Measurements from ENCODE around the gene YWHAG.
"Not testable (repeated sequence)": the region's sequence is repeated elsewhere in the genome, so short reads cannot be mapped to it uniquely, and the experiment has no call there.

The YWHAG gene

DNA sequence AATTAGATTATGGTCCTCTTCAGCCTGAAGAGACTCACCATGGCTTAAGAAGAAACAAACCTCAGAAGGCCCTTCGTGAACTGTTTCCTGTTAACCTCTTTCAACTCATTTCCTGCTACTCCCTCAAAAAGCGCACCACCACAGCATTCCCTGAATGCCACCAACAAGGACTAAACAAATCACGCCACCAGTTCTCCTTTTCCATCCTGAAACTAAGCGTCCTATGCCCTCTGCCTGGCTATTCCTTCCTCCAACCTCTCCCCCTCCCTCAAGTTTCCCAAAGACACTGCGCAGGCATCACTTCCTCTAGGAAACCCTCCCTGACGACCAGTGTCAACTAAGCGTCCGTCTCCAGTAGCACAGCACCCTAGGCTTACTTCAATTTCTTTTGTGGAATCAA, 12.0 kb downstream of the YWHAG start:
- Histone ChIP-seq H3K27me3 (ENCODE audit: control insufficient read depth, insufficient read depth, low read length) (no peaks in the 10 kb centered on the region), H3K4me1 (ENCODE audit: control insufficient read depth, insufficient read depth, low read length) (no peaks in the 10 kb centered on the region), H3K27ac (ENCODE audit: low read depth, low read length) (no peak overlapping the region), H3K9me3 (ENCODE audit: control insufficient read depth, insufficient read depth, low read depth, low read length) (peaks cover 5% of the 10 kb centered on the region; the same call in 1 of the 2 replicates), H3K36me3 (ENCODE audit: control insufficient read depth, insufficient read depth, low read length) (peaks cover 85% of the 10 kb centered on the region), H3K4me3 (ENCODE audit: low read depth, low read length) (no peak overlapping the region), H3K9ac (ENCODE audit: low read length) (no peak overlapping the region)

- Histone ChIP-seq H3K27ac (ENCODE audit: low read depth, low read length) (no peak overlapping the region), H3K4me1 (ENCODE audit: control insufficient read depth, insufficient read depth, low read length) (no peaks in the 10 kb centered on the region)
Observed at GRCh38 chr7:76346097-76346496, 12.7 kb downstream of the YWHAG start.

GRCh38 chr7:76343931-76344321, 14.9 kb downstream of the YWHAG start:
- Histone ChIP-seq H3K27me3 (ENCODE audit: control insufficient read depth, insufficient read depth, low read length) (no peaks in the 10 kb centered on the region), H3K9ac (ENCODE audit: low read length) (no peak overlapping the region), H3K4me3 (ENCODE audit: low read depth, low read length) (no peak overlapping the region), H3K9me3 (ENCODE audit: control insufficient read depth, insufficient read depth, low read depth, low read length) (no peaks in the 10 kb centered on the region), H3K27ac (ENCODE audit: low read depth, low read length) (no peak overlapping the region), H3K4me1 (ENCODE audit: control insufficient read depth, insufficient read depth, low read length) (0 out of 2 replicates have a peak, but pooled peaks cover under 1% of the 10 kb centered on the region), H3K36me3 (ENCODE audit: control insufficient read depth, insufficient read depth, low read length) (peaks cover 79% of the 10 kb centered on the region)

More at GRCh38 chr7:76346097-76346496, 12.7 kb downstream of the YWHAG start:
- Histone ChIP-seq H3K9ac (ENCODE audit: low read length) (no peak overlapping the region), H3K27me3 (ENCODE audit: control insufficient read depth, insufficient read depth, low read length) (no peaks in the 10 kb centered on the region), H3K4me3 (ENCODE audit: low read depth, low read length) (no peak overlapping the region), H3K9me3 (ENCODE audit: control insufficient read depth, insufficient read depth, low read depth, low read length) (no peaks in the 10 kb centered on the region), H3K36me3 (ENCODE audit: control insufficient read depth, insufficient read depth, low read length) (peaks cover 83% of the 10 kb centered on the region)

DNA sequence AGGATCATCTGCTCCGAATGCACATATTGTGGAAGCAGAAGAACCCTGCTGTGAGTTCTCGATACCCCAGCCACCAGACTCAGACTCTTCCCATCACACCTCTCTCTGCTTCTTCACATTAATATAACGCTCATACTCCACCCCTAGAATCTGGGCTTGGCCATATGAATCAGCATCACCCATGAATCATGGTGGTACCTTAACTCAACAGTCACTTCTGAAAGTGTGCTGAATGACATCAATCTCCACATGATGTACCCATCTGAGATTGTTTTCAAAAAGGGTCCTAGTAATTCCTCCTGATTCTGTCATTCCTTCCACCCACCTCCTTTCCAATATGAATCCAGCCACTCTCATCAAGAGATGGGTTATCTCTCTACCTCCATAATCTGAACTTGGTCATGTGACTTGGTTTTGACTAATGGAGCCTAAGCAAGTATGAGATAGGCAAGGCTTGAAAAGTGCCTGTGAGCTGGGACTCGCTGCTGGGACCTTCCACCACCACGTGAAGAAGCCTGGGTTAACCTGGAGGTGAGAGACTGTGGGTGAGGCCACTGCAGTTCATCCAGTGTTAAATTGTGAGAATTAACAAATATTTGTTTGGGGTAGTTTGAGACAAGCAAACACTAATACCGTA, 15.4 kb downstream of the YWHAG start:
- Histone ChIP-seq H3K27ac (ENCODE audit: low read depth, low read length) (no peak overlapping the region), H3K27me3 (ENCODE audit: control insufficient read depth, insufficient read depth, low read length) (no peaks in the 10 kb centered on the region), H3K36me3 (ENCODE audit: control insufficient read depth, insufficient read depth, low read length) (peaks cover 83% of the 10 kb centered on the region), H3K9me3 (ENCODE audit: control insufficient read depth, insufficient read depth, low read depth, low read length) (no peaks in the 10 kb centered on the region), H3K4me1 (ENCODE audit: control insufficient read depth, insufficient read depth, low read length) (peaks cover 6% of the 10 kb centered on the region; the same call in 1 of the 2 replicates), H3K4me3 (ENCODE audit: low read depth, low read length) (no peak overlapping the region), H3K9ac (ENCODE audit: low read length) (no peak overlapping the region)

DNA sequence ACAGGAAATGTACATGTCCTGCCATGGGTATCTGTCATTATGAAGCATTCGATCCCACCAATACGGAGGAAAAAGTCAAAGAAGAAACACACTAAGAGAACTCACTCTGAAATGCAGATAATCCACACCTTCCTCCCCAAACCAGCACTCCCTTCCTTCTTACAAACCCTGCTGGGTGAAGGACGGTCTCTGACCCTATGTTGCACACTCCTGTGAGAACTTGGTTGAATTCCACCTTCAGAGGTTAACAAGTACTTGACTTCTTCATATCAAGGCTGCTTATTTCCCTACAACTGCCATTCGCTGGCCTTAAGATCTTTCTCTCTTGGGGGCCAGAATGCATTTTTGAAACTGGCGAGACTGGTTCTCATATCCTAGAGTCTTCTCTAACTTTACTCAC, 16.6 kb downstream of the YWHAG start:
- Histone ChIP-seq H3K36me3 (ENCODE audit: control insufficient read depth, insufficient read depth, low read length) (peaks cover 79% of the 10 kb centered on the region), H3K4me1 (ENCODE audit: control insufficient read depth, insufficient read depth, low read length) (peaks cover 6% of the 10 kb centered on the region; the same call in 1 of the 2 replicates), H3K27me3 (ENCODE audit: control insufficient read depth, insufficient read depth, low read length) (no peaks in the 10 kb centered on the region), H3K27ac (ENCODE audit: low read depth, low read length) (no peak overlapping the region), H3K9ac (ENCODE audit: low read length) (no peak overlapping the region), H3K9me3 (ENCODE audit: control insufficient read depth, insufficient read depth, low read depth, low read length) (no peaks in the 10 kb centered on the region), H3K4me3 (ENCODE audit: low read depth, low read length) (no peak overlapping the region)

DNA sequence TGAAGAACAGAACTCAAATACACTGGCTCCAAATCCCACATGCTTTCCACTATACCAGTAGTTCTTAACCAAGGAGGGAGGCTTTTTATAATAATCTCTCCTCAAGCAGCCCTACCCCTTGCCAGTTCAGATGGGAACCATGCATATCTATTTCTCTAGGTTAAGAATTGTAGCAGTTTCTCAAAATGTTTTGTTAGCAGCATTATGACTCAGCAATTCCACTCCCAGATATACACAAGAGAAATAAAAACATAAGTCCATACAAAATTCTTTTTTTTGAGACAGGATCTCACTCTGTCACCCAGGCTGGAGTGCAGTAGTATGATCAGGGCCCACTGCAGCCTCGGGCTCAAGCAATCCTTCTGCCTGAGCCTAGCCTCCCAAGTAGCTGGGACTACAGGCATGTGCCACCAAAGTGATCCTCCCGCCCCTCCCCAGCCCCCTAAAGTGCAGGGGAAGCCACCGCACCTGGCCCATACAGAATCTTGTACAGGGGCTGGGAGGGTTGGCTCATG, 18.1 kb downstream of the YWHAG start:
- Histone ChIP-seq H3K27ac (ENCODE audit: low read depth, low read length) (no peak overlapping the region), H3K9ac (ENCODE audit: low read length) (no peak overlapping the region), H3K9me3 (ENCODE audit: control insufficient read depth, insufficient read depth, low read depth, low read length) (no peaks in the 10 kb centered on the region), H3K27me3 (ENCODE audit: control insufficient read depth, insufficient read depth, low read length) (no peaks in the 10 kb centered on the region), H3K36me3 (ENCODE audit: control insufficient read depth, insufficient read depth, low read length) (peaks cover 74% of the 10 kb centered on the region), H3K4me3 (ENCODE audit: low read depth, low read length) (no peak overlapping the region), H3K4me1 (ENCODE audit: control insufficient read depth, insufficient read depth, low read length) (peaks cover 6% of the 10 kb centered on the region; the same call in 1 of the 2 replicates)

DNA sequence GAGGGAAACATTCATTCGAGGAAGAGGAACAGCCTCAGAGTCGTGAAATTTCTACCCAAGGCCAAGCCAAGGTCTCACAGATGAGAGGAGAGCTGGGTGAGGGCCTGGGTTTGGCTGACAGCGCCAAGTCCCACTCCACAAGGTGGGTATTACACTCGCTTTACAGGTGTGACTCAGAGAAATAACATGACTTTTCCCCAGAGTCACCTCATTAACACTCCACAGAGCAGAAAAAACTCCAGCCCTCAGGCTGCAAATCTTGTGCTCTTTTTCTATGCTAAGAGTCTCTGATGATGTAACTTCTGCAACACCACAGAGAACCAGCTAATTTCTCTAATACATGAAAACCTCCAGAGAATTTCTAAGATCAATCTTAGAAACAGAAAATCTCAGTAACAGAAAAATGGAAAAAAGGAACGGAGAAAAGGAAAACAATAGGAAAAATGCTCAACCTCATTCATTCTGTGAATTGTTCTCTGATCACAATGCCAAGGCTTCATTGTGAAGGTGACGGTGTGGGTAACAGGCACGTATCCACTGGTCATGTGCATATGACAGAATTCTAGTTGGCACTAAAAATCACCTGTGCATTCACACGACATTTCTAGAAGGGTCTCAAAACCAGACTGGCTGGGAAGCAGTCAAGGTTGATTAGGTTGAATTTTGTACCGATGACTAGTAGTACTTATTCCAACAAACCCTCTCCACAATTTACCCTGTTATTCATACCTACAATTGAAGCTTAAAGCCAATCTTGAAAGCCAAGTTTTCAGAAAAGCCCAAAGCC, 20.3 kb downstream of the YWHAG start:
- Histone ChIP-seq H3K9me3 (ENCODE audit: control insufficient read depth, insufficient read depth, low read depth, low read length) (no peaks in the 10 kb centered on the region), H3K27ac (ENCODE audit: low read depth, low read length) (no peak overlapping the region), H3K4me1 (ENCODE audit: control insufficient read depth, insufficient read depth, low read length) (peaks cover 6% of the 10 kb centered on the region; the same call in 1 of the 2 replicates), H3K4me3 (ENCODE audit: low read depth, low read length) (no peak overlapping the region), H3K9ac (ENCODE audit: low read length) (no peak overlapping the region), H3K27me3 (ENCODE audit: control insufficient read depth, insufficient read depth, low read length) (no peaks in the 10 kb centered on the region), H3K36me3 (ENCODE audit: control insufficient read depth, insufficient read depth, low read length) (peaks cover 58% of the 10 kb centered on the region)

DNA sequence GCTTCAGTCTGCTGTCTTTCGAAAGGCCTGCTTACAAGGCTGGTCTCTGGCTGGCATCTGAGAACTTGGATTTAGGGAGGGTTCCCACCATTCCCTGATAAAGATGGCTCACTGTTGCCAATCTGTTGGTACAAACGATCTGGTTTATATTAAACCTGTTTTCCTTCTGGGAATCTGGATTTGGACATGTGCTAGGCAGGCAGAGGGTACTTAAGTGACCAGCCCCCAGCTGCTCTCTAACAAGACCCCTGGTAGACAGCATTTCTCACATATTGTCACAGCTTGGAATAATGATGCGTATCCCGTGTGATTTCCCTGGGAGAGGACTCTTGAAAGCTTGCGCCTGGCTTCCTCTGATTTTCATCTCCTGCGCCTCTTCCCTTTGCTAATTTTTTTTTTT, 21.6 kb downstream of the YWHAG start:
- H3K4me1 ChIP-seq (ENCODE audit: control insufficient read depth, insufficient read depth, low read length): peaks cover 6% of the 10 kb centered on the region; the same call in 1 of the 2 replicates
- peaks cover 53% of the 10 kb centered on the region for H3K36me3 ChIP-seq (ENCODE audit: control insufficient read depth, insufficient read depth, low read length)
- no peaks in the 10 kb centered on the region for H3K27me3 ChIP-seq (ENCODE audit: control insufficient read depth, insufficient read depth, low read length)
- H3K9me3 ChIP-seq (ENCODE audit: control insufficient read depth, insufficient read depth, low read depth, low read length): no peaks in the 10 kb centered on the region
- H3K4me3 ChIP-seq (ENCODE audit: low read depth, low read length): no peak overlapping the region
- no peak overlapping the region for H3K27ac ChIP-seq (ENCODE audit: low read depth, low read length)
- no peak overlapping the region for H3K9ac ChIP-seq (ENCODE audit: low read length)

- H3K9me3 ChIP-seq (ENCODE audit: control insufficient read depth, insufficient read depth, low read depth, low read length): no peaks in the 10 kb centered on the region
- peaks cover 7% of the 10 kb centered on the region; the same call in 1 of the 2 replicates for H3K4me1 ChIP-seq (ENCODE audit: control insufficient read depth, insufficient read depth, low read length)
- H3K27ac ChIP-seq (ENCODE audit: low read depth, low read length): no peak overlapping the region
- no peaks in the 10 kb centered on the region for H3K27me3 ChIP-seq (ENCODE audit: control insufficient read depth, insufficient read depth, low read length)
- H3K4me3 ChIP-seq (ENCODE audit: low read depth, low read length): no peak overlapping the region
- H3K9ac ChIP-seq (ENCODE audit: low read length): no peak overlapping the region
- H3K36me3 ChIP-seq (ENCODE audit: control insufficient read depth, insufficient read depth, low read length): peaks cover 50% of the 10 kb centered on the region
Observed at GRCh38 chr7:76336094-76336493, 22.7 kb downstream of the YWHAG start.

DNA sequence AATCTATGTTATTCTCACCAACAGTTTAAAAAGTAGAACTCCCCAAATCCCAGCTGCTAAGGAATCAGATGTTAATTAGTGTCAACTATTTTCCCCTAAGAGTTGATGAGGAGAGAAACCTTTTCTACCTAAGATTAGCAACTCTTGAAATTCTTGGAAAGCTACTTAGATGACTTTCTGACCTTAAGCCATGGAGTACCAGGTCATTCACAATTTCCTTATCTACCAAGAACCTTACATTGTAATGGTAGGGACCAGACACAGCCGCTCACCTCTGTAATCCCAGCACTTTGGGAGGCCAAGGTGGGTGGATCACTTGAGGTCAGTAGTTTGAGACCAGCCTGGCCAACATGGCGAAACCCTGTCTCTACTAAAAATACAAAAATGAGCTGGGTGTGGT, 23.4 kb downstream of the YWHAG start:
- not testable (repeated sequence) for H3K4me1 ChIP-seq (ENCODE audit: control insufficient read depth, insufficient read depth, low read length); H3K9me3 ChIP-seq (ENCODE audit: control insufficient read depth, insufficient read depth, low read depth, low read length); H3K27ac ChIP-seq (ENCODE audit: low read depth, low read length); H3K4me3 ChIP-seq (ENCODE audit: low read depth, low read length); H3K9ac ChIP-seq (ENCODE audit: low read length); H3K27me3 ChIP-seq (ENCODE audit: control insufficient read depth, insufficient read depth, low read length)
- peaks cover 51% of the 10 kb centered on the region for H3K36me3 ChIP-seq (ENCODE audit: control insufficient read depth, insufficient read depth, low read length)

- Histone ChIP-seq H3K9me3 (ENCODE audit: control insufficient read depth, insufficient read depth, low read depth, low read length) (no peaks in the 10 kb centered on the region), H3K36me3 (ENCODE audit: control insufficient read depth, insufficient read depth, low read length) (peaks cover 52% of the 10 kb centered on the region), H3K27me3 (ENCODE audit: control insufficient read depth, insufficient read depth, low read length) (no peaks in the 10 kb centered on the region), H3K9ac (ENCODE audit: low read length) (no peak overlapping the region), H3K27ac (ENCODE audit: low read depth, low read length) (no peak overlapping the region), H3K4me3 (ENCODE audit: low read depth, low read length) (no peak overlapping the region), H3K4me1 (ENCODE audit: control insufficient read depth, insufficient read depth, low read length) (peaks cover 8% of the 10 kb centered on the region; the same call in 1 of the 2 replicates)
Observed at GRCh38 chr7:76334320-76334967, 24.3 kb downstream of the YWHAG start.

Measured in HUES6 (cell line).